NCI-H128 (cell line): ENCODE data around the gene RTN4.
"Not testable (repeated sequence)": the region's sequence is repeated elsewhere in the genome, so short reads cannot be mapped to it uniquely, and the experiment has no call there.

Source experiments
- DNase-seq: peaks from one replicate; lab custom pipeline; 2025; ENCODE audit not compliant: unreplicated experiment; lab: John Stamatoyannopoulos, UW

The RTN4 gene

GRCh38 chr2:55073000-55073983, 23.0 kb upstream of the RTN4 start:
- DNase-seq, result no peak

GRCh38 chr2:55063713-55064323, 13.6 kb upstream of the RTN4 start:
- no peak for DNase-seq

- DNase-seq, result no peak
These were observed 13.0 kb upstream of the RTN4 start for GRCh38 chr2:55063226-55063625.

GRCh38 chr2:55062754-55063153, 12.5 kb upstream of the RTN4 start:
- no peak for DNase-seq

- DNase-seq, result no peak
These were observed 11.5 kb upstream of the RTN4 start for GRCh38 chr2:55061523-55062344.

GRCh38 chr2:55059793-55060192, 9.5 kb upstream of the RTN4 start:
- DNase-seq, result no peak

GRCh38 chr2:55057474-55057873, 7.2 kb upstream of the RTN4 start:
- DNase-seq, result no peak

GRCh38 chr2:55056024-55056521, 5.8 kb upstream of the RTN4 start:
- DNase-seq, result no peak

- DNase-seq, result no peak
These were observed 4.0 kb upstream of the RTN4 start for GRCh38 chr2:55054106-55054875.

GRCh38 chr2:55053225-55053624, 3.0 kb upstream of the RTN4 start:
- not testable (repeated sequence) for DNase-seq

- DNase-seq, result no peak
These were observed 2.1 kb upstream of the RTN4 start for GRCh38 chr2:55052129-55053061.

- no peak for DNase-seq
These were observed 995 bp upstream of the RTN4 start for GRCh38 chr2:55051026-55051866.

GRCh38 chr2:55049821-55050099, 491 bp downstream of the RTN4 start:
- no peak for DNase-seq

- peak; percentile 46 for DNase-seq
These were observed 1.0 kb downstream of the RTN4 start for GRCh38 chr2:55049043-55049820.

- no peak for DNase-seq
These were observed 1.7 kb downstream of the RTN4 start for GRCh38 chr2:55048508-55049042.

- no peak for DNase-seq
These were observed 2.5 kb downstream of the RTN4 start for GRCh38 chr2:55047677-55048299.

GRCh38 chr2:55045780-55046179, 4.5 kb downstream of the RTN4 start:
- no peak for DNase-seq
